ENCODE data around the gene MUC20. TPM values are rescaled to one million over a fixed set of nuclear protein-coding genes. Genes with fewer than 3 reads are reported as not detected.

MUC20 gene
- total and polyA plus RNA-seq, 9 of the 15 experiments (the other 6 are each of a cell fraction or from before 2014, with no cell fraction given) = 0.03 to 0.23 (median 0.15) TPM; not detected in 3

GRCh38 chr3:195700319-195700718, 20.5 kb upstream of the MUC20 start:
- WGBS (ENCODE audit: insufficient coverage, low coverage, missing lambda C conversion rate) = 79% methylated on average over 5 of the region's 5 CpGs
- Histone ChIP-seq H3K4me2 (ENCODE audit: insufficient read depth, low read length) (no peak overlapping the region), H3K27me3 (ENCODE audit: control insufficient read depth in 2 of 2, insufficient read depth in 2 of 2, low read length in 2 of 2) (no peaks in the 10 kb centered on the region), H4K20me1 (replicated peaks; ENCODE audit: control insufficient read depth, insufficient read depth, low read length) (no peaks in the 10 kb centered on the region), H3K4me1 (replicated peaks in 1 of 2; ENCODE audit: control insufficient read depth in 2 of 2, insufficient read depth in 2 of 2, low read length in 2 of 2) (peaks cover 8 to 16% of the 10 kb centered on the region in 2 experiments; a peak in 4 of 5 replicates), H3K4me3 (no peak overlapping the region), H3K36me3 (ENCODE audit: control insufficient read depth, insufficient read depth, low read length) (peaks cover 34% of the 10 kb centered on the region), H2AFZ (ENCODE audit: low read depth, low read length) (no peak overlapping the region), H3K79me2 (ENCODE audit: control insufficient read depth, insufficient read depth, low read length) (no peaks in the 10 kb centered on the region), H3K9ac (ENCODE audit: insufficient read depth in 1 of 2, low read depth in 2 of 2, low read length in 2 of 2) (no peak overlapping the region), H3K9me1 (ENCODE audit: control insufficient read depth, insufficient read depth, low read length) (no peaks in the 10 kb centered on the region), H3K9me3 (replicated peaks; ENCODE audit: control insufficient read depth, insufficient read depth, low read depth, low read length) (no peaks in the 10 kb centered on the region), H3K27ac (ENCODE audit: extremely low read depth, low read depth, low read length) (no peak overlapping the region)
- BruUV-seq (replicated peaks) = no TSS peak
- DNase-seq (ENCODE audit: extremely low read depth in 1 of 4, low spot score in 3 of 4) (no peak), ATAC-seq (no peak), FAIRE-seq (no peak)
- CTCF ChIA-PET (ENCODE audit: low intra/inter-chr PET ratio) = no interaction called here
- POLR2A ChIA-PET = interaction anchor here (1.1 to 3.7 kb wide), 4 partner anchors 8 to 13 kb away, joined by 3 to 23 read pairs (median 4); no protein-coding TSS in a partner anchor
- in situ Hi-C loops (cut with MboI) = loop anchor here (10.0 to 25.0 kb wide), 3 partner anchors 512 to 1954 kb away; partner anchors contain the start of genes RNF168, SLC51A, SMCO1 and ZDHHC19
- intact Hi-C loops (cut with micrococcal nuclease) = loop anchor here (10.0 kb wide), 1 partner anchor 426 kb away; the partner anchor contains the start of gene XXYLT1
- TF ChIP-seq ZEB2 (IDR thresholded peaks at IDR 0.05) = no peak
- TF ChIP-seq, protein P1, sequence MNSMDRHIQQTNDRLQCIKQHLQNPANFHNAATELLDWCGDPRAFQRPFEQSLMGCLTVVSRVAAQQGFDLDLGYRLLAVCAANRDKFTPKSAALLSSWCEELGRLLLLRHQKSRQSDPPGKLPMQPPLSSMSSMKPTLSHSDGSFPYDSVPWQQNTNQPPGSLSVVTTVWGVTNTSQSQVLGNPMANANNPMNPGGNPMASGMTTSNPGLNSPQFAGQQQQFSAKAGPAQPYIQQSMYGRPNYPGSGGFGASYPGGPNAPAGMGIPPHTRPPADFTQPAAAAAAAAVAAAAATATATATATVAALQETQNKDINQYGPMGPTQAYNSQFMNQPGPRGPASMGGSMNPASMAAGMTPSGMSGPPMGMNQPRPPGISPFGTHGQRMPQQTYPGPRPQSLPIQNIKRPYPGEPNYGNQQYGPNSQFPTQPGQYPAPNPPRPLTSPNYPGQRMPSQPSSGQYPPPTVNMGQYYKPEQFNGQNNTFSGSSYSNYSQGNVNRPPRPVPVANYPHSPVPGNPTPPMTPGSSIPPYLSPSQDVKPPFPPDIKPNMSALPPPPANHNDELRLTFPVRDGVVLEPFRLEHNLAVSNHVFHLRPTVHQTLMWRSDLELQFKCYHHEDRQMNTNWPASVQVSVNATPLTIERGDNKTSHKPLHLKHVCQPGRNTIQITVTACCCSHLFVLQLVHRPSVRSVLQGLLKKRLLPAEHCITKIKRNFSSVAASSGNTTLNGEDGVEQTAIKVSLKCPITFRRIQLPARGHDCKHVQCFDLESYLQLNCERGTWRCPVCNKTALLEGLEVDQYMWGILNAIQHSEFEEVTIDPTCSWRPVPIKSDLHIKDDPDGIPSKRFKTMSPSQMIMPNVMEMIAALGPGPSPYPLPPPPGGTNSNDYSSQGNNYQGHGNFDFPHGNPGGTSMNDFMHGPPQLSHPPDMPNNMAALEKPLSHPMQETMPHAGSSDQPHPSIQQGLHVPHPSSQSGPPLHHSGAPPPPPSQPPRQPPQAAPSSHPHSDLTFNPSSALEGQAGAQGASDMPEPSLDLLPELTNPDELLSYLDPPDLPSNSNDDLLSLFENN (IDR thresholded peaks at IDR 0.05; ENCODE audit: low read depth in 2 of 2, low read length in 2 of 2) = no peak
- TF ChIP-seq STAG1 (CRISPR knock-in tag; IDR thresholded peaks at IDR 0.05; ENCODE audit: borderline replicate concordance) = no peak
- TF ChIP-seq ZNF507 (tag; conservative IDR thresholded peaks at IDR 0.05) = no peak
- no peak for TF ChIP-seq ZNF239 (CRISPR knock-in tag; IDR thresholded peaks at IDR 0.05)
- no peak for TF ChIP-seq IFI16 (CRISPR knock-in tag; IDR thresholded peaks at IDR 0.05)
- TF ChIP-seq FOXP1 (CRISPR knock-in tag; IDR thresholded peaks at IDR 0.05) = peak; percentile 43; the same call in 1 of the 2 replicates
- TF ChIP-seq, protein P2, sequence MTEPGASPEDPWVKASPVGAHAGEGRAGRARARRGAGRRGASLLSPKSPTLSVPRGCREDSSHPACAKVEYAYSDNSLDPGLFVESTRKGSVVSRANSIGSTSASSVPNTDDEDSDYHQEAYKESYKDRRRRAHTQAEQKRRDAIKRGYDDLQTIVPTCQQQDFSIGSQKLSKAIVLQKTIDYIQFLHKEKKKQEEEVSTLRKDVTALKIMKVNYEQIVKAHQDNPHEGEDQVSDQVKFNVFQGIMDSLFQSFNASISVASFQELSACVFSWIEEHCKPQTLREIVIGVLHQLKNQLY (CRISPR knock-in tag; conservative IDR thresholded peaks at IDR 0.05) = no peak
- no peak for TF ChIP-seq SETDB1 (IDR thresholded peaks at IDR 0.05; ENCODE audit: low read length)
- TF ChIP-seq ZNF274 (IDR thresholded peaks at IDR 0.05; ENCODE audit: borderline replicate concordance, low read depth, low read length) = no peak
- no peak for TF ChIP-seq BRCA1 (IDR thresholded peaks at IDR 0.05)
- no peak for TF ChIP-seq BRCA1 (CRISPR knock-in tag; IDR thresholded peaks at IDR 0.05)
- no peak for TF ChIP-seq RFX5 (IDR thresholded peaks at IDR 0.05; ENCODE audit: low read depth, low read length)
- no peak for TF ChIP-seq ZNF764 (CRISPR knock-in tag; IDR thresholded peaks at IDR 0.05; ENCODE audit: low read depth)
- TF ChIP-seq, protein P3, sequence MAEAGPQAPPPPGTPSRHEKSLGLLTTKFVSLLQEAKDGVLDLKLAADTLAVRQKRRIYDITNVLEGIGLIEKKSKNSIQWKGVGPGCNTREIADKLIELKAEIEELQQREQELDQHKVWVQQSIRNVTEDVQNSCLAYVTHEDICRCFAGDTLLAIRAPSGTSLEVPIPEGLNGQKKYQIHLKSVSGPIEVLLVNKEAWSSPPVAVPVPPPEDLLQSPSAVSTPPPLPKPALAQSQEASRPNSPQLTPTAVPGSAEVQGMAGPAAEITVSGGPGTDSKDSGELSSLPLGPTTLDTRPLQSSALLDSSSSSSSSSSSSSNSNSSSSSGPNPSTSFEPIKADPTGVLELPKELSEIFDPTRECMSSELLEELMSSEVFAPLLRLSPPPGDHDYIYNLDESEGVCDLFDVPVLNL (CRISPR knock-in tag; IDR thresholded peaks at IDR 0.05; ENCODE audit: low read depth) = no peak
- TF ChIP-seq ILF3 (IDR thresholded peaks at IDR 0.05; ENCODE audit: borderline replicate concordance) = no peak
- no peak for TF ChIP-seq ATF1 (CRISPR knock-in tag; IDR thresholded peaks at IDR 0.05)
- TF ChIP-seq ATF1 (tag; IDR thresholded peaks at IDR 0.05) = no peak
- no peak for TF ChIP-seq KLF6 (CRISPR knock-in tag; IDR thresholded peaks at IDR 0.05; ENCODE audit: borderline replicate concordance)
